Skeletal muscle cell (primary cell): ENCODE measurements around the gene TNFRSF17.
"Not testable (repeated sequence)": the region's sequence is repeated elsewhere in the genome, so short reads cannot be mapped to it uniquely, and the experiment has no call there.

Experiments used
- DNase-seq: peaks from one replicate; pipeline ENCODE4 v3.0.0-alpha.2; 2010; ENCODE audit warnings: low read depth
- H3K4me3 ChIP-seq: 2 replicates; pipeline ENCODE4 v1.5.1; 2011; ENCODE audit warnings: low read depth, mild to moderate bottlenecking, control low read depth, low read length, moderate library complexity

The TNFRSF17 gene

GRCh38 chr16:11964761-11965551 is at the start of gene TNFRSF17:
Gene TNFRSF17 (plus strand): TSS chr16:11965210. CDS start chr16:11965325, 115 bp downstream.
- H3K4me3 ChIP-seq, result no peak within 1 kb of the TSS
- no peak for DNase-seq

- peak; percentile 93 for DNase-seq
- peak within 1 kb of the TSS; percentile 78 for H3K4me3 ChIP-seq
These were observed 49.1 kb upstream of the TNFRSF17 start, which contains the start of gene GSPT1 for GRCh38 chr16:11915644-11916523. Gene GSPT1 (minus strand): TSS chr16:11915956. CDS start chr16:11915720, 236 bp downstream.

- peak overlapping the region; percentile 78 for H3K4me3 ChIP-seq
- no peak for DNase-seq
These were observed 48.3 kb upstream of the TNFRSF17 start for GRCh38 chr16:11916524-11917285.

GRCh38 chr16:11924046-11924445 is 41.0 kb upstream of the TNFRSF17 start:
- not testable (repeated sequence) for H3K4me3 ChIP-seq

GRCh38 chr16:11927350-11927749 is 37.7 kb upstream of the TNFRSF17 start:
- DNase-seq, result not testable (repeated sequence)

More at GRCh38 chr16:11924046-11924445, 41.0 kb upstream of the TNFRSF17 start:
- DNase-seq, result not testable (repeated sequence)

GRCh38 chr16:11941945-11942344 is 23.1 kb upstream of the TNFRSF17 start, which contains the start of gene NPIPB2:
Gene NPIPB2 (minus strand): TSS chr16:11942045. CDS start chr16:11942045, 0 bp downstream.
- H3K4me3 ChIP-seq, DNase-seq: not testable (repeated sequence)

More at GRCh38 chr16:11927350-11927749, 37.7 kb upstream of the TNFRSF17 start:
- not testable (repeated sequence) for H3K4me3 ChIP-seq

- H3K4me3 ChIP-seq, result no peak overlapping the region
- no peak for DNase-seq
These were observed 18.6 kb upstream of the TNFRSF17 start for GRCh38 chr16:11946433-11946832.

GRCh38 chr16:11948819-11949218 is 16.2 kb upstream of the TNFRSF17 start:
- no peak for DNase-seq
- H3K4me3 ChIP-seq, result no peak overlapping the region

GRCh38 chr16:11949527-11949926 is 15.5 kb upstream of the TNFRSF17 start:
- DNase-seq, result no peak
- no peak overlapping the region for H3K4me3 ChIP-seq

- no peak for DNase-seq
- no peak overlapping the region for H3K4me3 ChIP-seq
These were observed 14.6 kb upstream of the TNFRSF17 start for GRCh38 chr16:11950388-11950787.

GRCh38 chr16:11953576-11953975 is 11.4 kb upstream of the TNFRSF17 start:
- not testable (repeated sequence) for H3K4me3 ChIP-seq, DNase-seq

- DNase-seq, result peak; percentile 83
- H3K4me3 ChIP-seq, result no peak overlapping the region
These were observed 9.3 kb upstream of the TNFRSF17 start for GRCh38 chr16:11955713-11956123.

GRCh38 chr16:11956558-11956957 is 8.5 kb upstream of the TNFRSF17 start:
- no peak for DNase-seq
- no peak overlapping the region for H3K4me3 ChIP-seq

GRCh38 chr16:11957591-11958395 is 7.2 kb upstream of the TNFRSF17 start:
- H3K4me3 ChIP-seq, result no peak overlapping the region
- no peak for DNase-seq

- not testable (repeated sequence) for DNase-seq, H3K4me3 ChIP-seq
These were observed 2.6 kb upstream of the TNFRSF17 start for GRCh38 chr16:11962457-11962856.

GRCh38 chr16:11962978-11963377 is 2.0 kb upstream of the TNFRSF17 start:
- not testable (repeated sequence) for H3K4me3 ChIP-seq, DNase-seq

GRCh38 chr16:11963706-11964105 is 1.3 kb upstream of the TNFRSF17 start:
- H3K4me3 ChIP-seq, result no peak overlapping the region
- DNase-seq, result no peak

- H3K4me3 ChIP-seq, result no peak overlapping the region
- DNase-seq, result no peak
These were observed 1.2 kb downstream of the TNFRSF17 start for GRCh38 chr16:11966173-11966572.
